GM18519 (cell line): Measurements from ENCODE around the gene CORO2A.

Source experiments
- ATAC-seq: cut with Tn5 transposase; IDR thresholded peaks from one replicate; pipeline ENCODE4 v1.9.1; 2021; ENCODE audit warnings: mild to moderate bottlenecking, moderate library complexity; ENCODE audit not compliant: unreplicated experiment, low FRiP score

Gene CORO2A

GRCh38 chr9:98193336-98193944 lies 1.0 kb upstream of the CORO2A start:
- no peak for ATAC-seq

GRCh38 chr9:98191671-98192502 lies 550 bp downstream of the CORO2A start:
- no peak for ATAC-seq

DNA sequence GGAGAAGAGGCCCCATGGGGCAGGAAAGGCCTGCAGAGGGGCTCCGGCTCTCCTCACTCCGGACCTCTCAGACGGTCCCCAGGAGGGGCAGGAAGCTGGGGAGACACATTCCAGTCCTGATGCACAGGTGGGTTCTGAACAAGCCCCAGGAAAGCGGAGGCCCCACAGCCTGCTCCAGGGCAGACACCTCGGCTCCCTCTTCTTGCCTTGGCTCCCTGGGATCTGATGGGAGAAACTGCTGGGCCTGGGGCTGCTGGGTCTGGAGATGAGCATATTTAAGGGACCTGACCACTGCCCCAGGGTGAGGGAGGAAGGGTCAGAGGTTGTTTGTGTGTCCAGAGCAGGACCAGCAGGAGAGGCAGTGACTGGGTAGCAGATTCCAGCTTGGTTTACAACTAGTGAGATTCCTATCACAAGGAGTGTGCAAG lies 1.2 kb downstream of the CORO2A start:
- ATAC-seq: no peak

DNA sequence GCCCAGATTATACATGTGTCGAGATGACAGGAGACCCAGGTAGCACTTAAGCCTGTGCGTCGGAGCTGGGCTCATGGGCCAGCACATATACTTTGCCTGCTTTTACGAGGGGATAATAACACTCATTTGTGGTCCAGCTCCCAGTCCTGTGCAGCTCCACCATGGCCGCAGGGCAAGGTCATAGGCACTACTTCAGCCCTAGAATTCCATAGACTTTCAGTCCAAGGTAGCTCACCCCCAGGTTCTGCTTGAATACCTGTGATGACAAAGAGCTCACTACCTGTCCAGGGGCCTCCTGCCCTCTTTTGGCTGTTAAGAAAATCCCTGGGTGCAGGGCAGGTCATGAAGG lies 1.7 kb downstream of the CORO2A start:
- ATAC-seq: no peak

DNA sequence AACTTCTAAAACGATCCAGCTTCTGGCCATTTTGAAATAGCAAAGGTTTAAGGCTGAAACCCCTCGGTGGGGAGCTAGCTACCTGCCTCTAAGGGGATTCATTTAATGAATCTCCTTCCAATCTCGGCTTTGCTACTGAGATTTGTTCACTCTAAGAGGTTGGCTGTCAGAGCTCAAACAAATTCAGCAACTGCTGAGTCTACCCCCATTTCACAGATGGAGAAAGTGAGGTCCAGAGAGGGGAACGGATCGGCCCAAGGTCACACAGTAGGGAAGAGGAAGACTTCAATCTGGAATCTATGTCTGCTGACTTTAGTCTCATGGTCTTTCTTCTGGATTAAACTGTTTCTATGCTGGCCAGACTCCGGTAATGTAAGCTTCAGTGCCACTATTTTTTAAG lies 3.0 kb downstream of the CORO2A start:
- ATAC-seq: no peak

GRCh38 chr9:98187926-98188325 lies 4.5 kb downstream of the CORO2A start:
- no peak for ATAC-seq

DNA sequence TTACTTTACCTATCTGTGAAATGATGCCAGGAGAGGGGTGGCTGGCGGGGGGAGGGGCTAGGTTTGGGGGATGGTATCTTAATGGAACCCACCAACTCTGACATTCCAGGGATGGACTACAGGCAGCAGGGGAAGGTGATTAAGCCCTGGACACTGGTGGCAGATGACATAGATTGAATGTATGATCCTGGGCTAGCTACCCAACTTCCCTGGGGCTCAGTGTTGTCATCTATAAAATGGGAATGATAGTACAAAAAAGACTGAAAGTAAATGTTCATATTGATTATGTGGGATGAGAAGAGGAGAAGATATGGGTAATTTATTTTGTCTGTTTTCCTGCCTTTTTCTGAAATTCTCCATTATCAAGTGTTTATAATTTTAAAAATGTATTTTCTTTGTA lies 6.2 kb downstream of the CORO2A start:
- no peak for ATAC-seq

DNA sequence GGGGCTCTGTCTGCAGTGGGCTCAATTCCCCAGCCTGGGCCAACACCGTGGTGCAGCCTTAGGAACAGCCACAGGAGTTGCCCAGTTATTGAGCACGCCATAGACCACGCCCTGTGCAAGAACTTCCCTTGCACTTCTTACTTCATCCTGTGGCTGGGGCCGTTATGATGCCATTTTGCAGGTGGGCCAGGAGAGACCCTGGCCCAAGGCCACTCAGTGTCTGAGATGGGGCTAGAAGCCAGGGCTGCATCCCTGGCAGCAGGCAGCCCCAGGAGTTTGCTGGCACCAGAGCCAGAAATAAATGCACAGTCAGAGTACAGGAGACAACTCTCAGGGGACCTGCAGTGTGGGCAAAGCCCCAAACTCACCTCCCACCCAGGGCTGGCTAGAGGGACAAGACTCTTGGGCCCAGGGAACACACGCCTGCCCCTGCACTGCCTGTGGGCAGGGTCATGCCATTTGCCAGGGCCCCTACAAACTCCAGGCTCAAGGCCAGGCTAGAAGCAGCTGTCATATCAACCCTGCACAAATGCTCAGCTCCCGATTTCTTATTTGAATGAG lies 6.7 kb downstream of the CORO2A start:
- no peak for ATAC-seq

DNA sequence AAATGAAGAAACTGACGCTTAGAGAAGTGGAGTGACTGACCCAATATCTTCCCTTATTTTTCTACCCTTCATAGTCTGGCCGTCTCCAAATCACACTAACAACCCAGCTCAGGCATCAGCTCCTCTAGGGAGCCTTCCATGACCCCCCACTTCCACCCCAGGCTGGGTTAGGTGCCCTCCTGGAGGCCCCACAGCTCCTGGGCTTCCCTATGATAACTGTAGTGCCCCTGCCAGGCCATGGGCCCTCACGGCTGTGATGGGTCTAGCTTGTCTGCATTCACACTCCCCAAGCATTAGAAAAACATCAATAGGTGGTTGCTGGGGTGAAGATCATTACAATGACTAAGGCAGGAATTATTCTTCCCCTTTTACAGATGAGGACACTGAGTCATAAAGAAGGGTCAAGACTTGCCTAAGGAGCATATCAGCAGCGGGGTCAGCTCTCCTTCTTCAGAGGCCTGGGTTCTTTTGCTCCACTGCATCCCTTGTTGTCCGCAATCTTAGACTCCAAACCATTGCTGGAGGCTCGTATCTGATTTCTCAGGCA lies 7.3 kb downstream of the CORO2A start:
- no peak for ATAC-seq

GRCh38 chr9:98184326-98184725 lies 8.1 kb downstream of the CORO2A start:
- ATAC-seq: no peak

GRCh38 chr9:98182889-98183599 lies 9.4 kb downstream of the CORO2A start:
- ATAC-seq: no peak

DNA sequence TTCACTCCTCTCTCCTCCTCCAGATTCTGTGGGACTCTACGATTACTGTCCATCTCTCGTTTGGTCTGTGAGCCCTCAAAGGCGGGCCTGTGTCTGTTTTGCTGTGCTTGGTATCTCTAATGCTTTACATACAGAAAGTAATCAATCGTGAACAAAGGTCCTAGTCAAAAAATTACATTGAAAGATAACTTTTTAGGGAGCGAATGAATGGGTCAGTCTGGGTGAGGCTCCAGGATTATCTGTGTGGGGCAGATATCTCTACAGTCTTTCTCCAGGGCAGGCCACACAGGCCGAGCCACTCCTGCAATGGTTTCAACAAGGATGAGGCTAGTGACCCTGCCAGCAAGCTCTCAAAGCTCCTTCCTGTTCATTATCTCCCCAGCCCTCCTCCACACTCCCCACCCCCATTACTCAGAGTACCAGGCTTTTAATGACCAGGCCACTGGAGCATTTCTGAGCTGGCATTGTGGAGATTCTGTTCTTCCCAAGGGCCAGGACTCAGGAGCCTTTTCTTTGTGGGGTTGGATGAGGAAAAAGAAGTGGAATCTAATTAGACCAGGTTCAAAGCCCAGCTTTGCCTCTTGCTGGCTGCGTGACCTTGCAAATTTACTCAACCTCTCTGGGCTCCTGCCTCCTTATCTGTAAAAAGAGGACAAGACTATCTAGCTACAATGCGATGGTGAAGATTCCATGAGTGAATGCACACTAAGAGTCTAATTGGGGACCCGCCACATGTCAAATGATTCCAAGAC lies 10.2 kb downstream of the CORO2A start:
- no peak for ATAC-seq

- ATAC-seq: no peak
These were observed 10.7 kb downstream of the CORO2A start for GRCh38 chr9:98181746-98182068.

DNA sequence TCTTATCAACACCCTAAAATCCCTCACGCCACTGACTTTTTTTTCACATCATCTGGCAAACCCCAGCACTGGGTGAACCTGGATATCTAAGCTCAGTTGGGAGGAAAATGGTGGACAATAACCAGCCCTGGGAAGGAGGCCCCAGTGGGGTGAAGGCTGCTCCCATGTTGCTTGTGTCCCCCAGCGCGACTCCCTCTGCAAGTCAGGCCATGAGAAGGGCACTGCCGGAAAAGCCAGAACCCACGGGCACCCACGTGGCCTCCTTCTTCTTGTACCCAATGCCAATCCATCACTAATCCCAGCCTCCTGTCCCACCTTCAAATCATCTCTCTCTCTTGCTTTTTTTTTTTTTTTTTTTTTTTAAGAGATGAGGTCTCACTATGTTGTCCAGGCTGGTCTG lies 11.4 kb downstream of the CORO2A start:
- ATAC-seq: no peak

- no peak for ATAC-seq
These were observed 13.3 kb downstream of the CORO2A start for GRCh38 chr9:98178874-98179850.

DNA sequence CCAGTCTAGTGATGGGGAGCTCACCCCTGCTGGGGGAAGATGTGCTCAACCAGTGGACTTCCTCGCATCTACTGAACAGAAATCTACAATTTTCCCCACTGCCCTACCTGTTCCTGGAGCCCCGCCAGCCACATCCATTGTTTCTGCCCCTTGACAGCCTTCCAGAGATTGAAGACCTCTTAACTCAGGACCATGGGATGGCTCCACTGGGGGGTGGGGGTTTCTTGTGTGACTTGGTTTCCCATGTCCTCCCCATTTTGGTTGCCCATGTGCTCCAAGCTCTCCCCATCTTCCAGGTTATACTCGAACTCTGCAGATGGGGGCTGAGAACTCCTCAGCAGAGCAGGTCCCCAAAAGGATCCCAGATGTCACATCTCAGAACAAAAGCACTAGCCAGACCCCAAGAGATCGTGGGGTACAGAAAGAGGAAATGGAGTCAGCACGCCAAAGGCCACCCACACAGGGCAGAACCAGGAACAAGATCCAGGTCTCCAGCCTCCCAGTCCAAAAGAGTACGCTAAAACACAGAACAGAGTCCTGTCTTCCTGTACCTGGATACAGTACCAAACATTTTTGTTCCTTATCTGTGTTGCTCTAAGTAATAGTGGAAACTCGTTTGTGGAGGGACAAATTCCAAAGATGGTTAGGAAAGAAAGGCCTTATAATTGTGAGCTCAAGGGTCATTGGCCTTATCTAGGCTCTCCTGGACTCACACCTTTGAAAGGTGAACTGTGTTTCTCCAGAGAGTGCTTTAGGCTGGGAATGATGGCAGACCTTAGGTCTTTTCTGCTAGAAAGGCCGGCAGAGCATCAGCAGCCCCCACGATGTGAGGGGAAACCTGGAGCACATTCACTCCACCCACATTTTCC lies 15.8 kb downstream of the CORO2A start:
- ATAC-seq: no peak

- ATAC-seq: no peak
These were observed 16.7 kb downstream of the CORO2A start for GRCh38 chr9:98175762-98176161.

- ATAC-seq: no peak
These were observed 17.3 kb downstream of the CORO2A start for GRCh38 chr9:98175028-98175569.
